Activated CD4-positive, alpha-beta T cell treated with anti-CD3 and anti-CD28 coated beads, Interleukin-2, amount 10 ng/mL, durations not matched to agents 7 days and 5 days (primary cell): ENCODE data around the gene ECSIT. TPM values are rescaled to one million over a fixed set of nuclear protein-coding genes. Genes with fewer than 3 reads are reported as not detected.
"Not testable (repeated sequence)": the region's sequence is repeated elsewhere in the genome, so short reads cannot be mapped to it uniquely, and the experiment has no call there.

Source experiments
- CTCF ChIA-PET: fragments of 350-600 bp; sonication (Branson Sonifier 250); formaldehyde crosslinking; loops from one replicate; lab custom pipeline; 2021; ENCODE audit warnings: antibody characterized with exemption; lab: Charles Lee
- POLR2A ChIA-PET: fragments of 350-600 bp; sonication (Branson Sonifier 250); formaldehyde crosslinking; loops from one replicate; lab custom pipeline; 2021; ENCODE audit warnings: antibody characterized with exemption; lab: Charles Lee
- DNase-seq: peaks from one replicate; pipeline ENCODE4 v3.0.0-alpha.2; 2020
- H3K27ac Mint-ChIP-seq: one replicate; pipeline ENCODE4 v1.8.0; 2021; ENCODE audit warnings: mild to moderate bottlenecking, moderate library complexity, mixed read lengths
- H3K27me3 Mint-ChIP-seq: one replicate; pipeline ENCODE4 v1.8.0; 2021; ENCODE audit warnings: mixed read lengths
- H3K36me3 Mint-ChIP-seq: one replicate; pipeline ENCODE4 v1.8.0; 2021; ENCODE audit warnings: low read depth, mixed read lengths
- H3K4me1 Mint-ChIP-seq: one replicate; pipeline ENCODE4 v1.8.0; 2021; ENCODE audit warnings: mixed read lengths
- H3K4me3 Mint-ChIP-seq: one replicate; pipeline ENCODE4 v1.8.0; 2021; ENCODE audit warnings: mild to moderate bottlenecking, moderate library complexity, mixed read lengths
- H3K9me3 Mint-ChIP-seq: one replicate; pipeline ENCODE4 v1.8.0; 2021; ENCODE audit warnings: mixed read lengths
- total RNA-seq, 2 experiments: library from RNA; stranded (reverse); gene quantifications; one replicate each; pipeline ENCODE4 v1.2.3, GENCODE V29; 2021

Gene ECSIT
- 10 to 100 TPM; 21.6 to 28.8 TPM for total RNA-seq

GRCh38 chr19:11528551-11529341, at the start of gene ECSIT:
TSS of gene ECSIT (minus strand) at chr19:11529134. CDS start at chr19:11519170, 9,964 bp downstream.
- Mint-ChIP-seq H3K9me3 (no peaks in the 10 kb centered on the region), H3K27ac (peak within 1 kb of the TSS; percentile 89), H3K27me3 (no peaks in the 10 kb centered on the region), H3K4me3 (peak within 1 kb of the TSS; percentile 90), H3K4me1 (peaks cover 22% of the 10 kb centered on the region), H3K36me3 (no peaks in the 10 kb centered on the region)
- DNase-seq = peak; percentile 95
- ChIA-PET POLR2A (no interaction called here), CTCF (interaction anchor here (0.6 to 1.6 kb wide), 5 partner anchors 10 to 146 kb away, joined by 3 to 5 read pairs (median 4); no protein-coding TSS in a partner anchor)

DNA sequence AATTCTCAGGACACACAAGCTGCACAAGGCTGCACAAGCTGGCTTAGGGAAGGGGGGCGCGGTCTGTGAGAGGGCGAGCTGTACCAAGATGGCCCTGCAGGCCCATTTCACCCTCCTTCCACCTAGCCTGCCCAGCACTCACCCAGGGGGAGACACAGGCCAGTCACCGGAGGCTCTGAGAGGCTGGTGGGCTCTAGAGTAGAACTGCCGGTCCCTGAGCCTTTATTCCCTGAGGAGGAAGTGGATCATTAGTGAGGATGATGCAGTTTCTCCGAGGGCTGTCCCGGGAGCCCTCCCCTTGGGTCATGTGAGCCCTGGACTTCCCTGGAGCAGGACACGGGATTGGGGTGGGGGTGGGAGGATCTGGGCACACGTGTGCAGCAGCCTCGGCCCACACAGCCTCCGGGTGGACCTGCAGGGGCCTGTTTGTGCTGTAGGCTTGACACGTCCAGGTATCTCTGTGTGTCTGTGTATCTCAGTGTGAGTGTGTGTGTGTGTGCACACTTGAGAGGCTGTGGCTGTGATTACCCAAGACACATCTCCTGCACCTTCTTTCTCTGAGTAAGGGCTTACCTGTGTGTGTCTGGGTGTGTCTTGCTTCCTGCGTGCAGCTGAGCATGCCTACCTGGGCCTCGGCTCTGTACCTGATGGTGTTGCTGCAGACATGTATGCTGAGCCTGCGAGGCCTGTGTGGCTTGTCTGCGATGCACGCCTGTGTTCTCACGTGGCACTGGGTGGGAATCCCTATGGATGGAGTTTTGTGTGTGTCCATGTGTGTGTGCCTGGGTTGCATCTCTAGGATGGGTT, 48.7 kb upstream of the ECSIT start, which contains the start of gene ACP5:
ACP5 (minus strand) TSS at position 195 of the 807 bp plus-strand sequence. CDS start 328 bp downstream, outside the sequence.
- no peaks in the 10 kb centered on the region for H3K9me3 Mint-ChIP-seq
- peak within 1 kb of the TSS; percentile 36 for H3K27ac Mint-ChIP-seq
- ChIA-PET POLR2A (no interaction called here), CTCF (interaction anchor here (0.5 to 2.5 kb wide), 3 partner anchors 9 to 141 kb away, joined by 3 to 10 read pairs (median 3); no protein-coding TSS in a partner anchor)
- peak within 1 kb of the TSS; percentile 71 for H3K4me3 Mint-ChIP-seq
- H3K36me3 Mint-ChIP-seq = peaks cover 2% of the 10 kb centered on the region
- peaks cover 35% of the 10 kb centered on the region for H3K4me1 Mint-ChIP-seq
- no peaks in the 10 kb centered on the region for H3K27me3 Mint-ChIP-seq
- DNase-seq = no peak

DNA sequence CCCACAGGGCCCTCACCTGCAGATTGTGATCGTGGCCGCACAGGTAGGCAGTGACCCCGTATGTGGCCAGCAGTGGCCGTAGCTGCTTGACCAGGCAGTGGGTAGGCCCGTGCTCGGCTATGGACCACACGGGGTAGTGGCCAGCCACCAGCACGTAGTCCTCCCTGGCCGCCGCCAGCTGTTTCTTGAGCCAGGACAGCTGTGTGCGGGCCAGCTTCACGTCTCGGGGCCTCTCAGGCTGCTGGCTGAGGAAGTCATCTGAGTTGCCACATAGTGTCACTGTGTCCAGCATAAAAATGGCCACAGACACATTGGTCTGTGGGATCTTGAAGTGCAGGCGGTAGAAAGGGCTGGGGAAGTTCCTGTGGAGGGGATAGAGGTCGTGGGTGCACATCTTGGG, 47.3 kb upstream of the ECSIT start:
- Mint-ChIP-seq H3K4me3 (no peak overlapping the region), H3K36me3 (peaks cover 2% of the 10 kb centered on the region), H3K9me3 (no peaks in the 10 kb centered on the region), H3K27ac (no peak overlapping the region), H3K4me1 (peaks cover 26% of the 10 kb centered on the region), H3K27me3 (no peaks in the 10 kb centered on the region)
- no peak for DNase-seq
- POLR2A ChIA-PET = no interaction called here
- CTCF ChIA-PET = interaction anchor here (0.6 to 2.5 kb wide), 5 partner anchors 12 to 713 kb away, joined by 3 to 8 read pairs (median 5); no protein-coding TSS in a partner anchor

DNA sequence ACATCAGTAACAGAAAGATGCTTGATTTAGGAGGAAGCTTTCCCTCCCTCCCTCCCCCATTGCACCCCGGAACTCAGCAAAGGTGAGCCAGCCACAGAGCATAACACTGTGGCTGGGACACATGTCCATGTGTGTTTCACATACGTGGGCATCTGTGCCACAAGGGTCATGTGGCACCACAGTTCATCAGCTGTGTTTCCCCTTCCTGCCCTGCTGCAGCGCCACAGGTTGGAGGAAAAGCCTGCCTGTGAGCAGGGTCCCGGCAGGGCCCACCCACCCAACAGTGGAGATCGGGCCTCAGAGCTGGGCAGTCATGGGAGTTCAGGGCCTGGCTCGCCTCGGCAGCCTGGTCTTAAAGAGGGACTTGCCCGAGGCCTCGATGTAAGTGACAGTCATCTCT, 45.8 kb upstream of the ECSIT start:
- ChIA-PET POLR2A (no interaction called here), CTCF (interaction anchor here (1.2 to 2.5 kb wide), 4 partner anchors 11 to 38 kb away, joined by 3 to 8 read pairs (median 4); no protein-coding TSS in a partner anchor)
- H3K27me3 Mint-ChIP-seq = no peaks in the 10 kb centered on the region
- H3K36me3 Mint-ChIP-seq = peaks cover 2% of the 10 kb centered on the region
- no peak overlapping the region for H3K27ac Mint-ChIP-seq
- DNase-seq = no peak
- no peaks in the 10 kb centered on the region for H3K9me3 Mint-ChIP-seq
- H3K4me3 Mint-ChIP-seq = no peak overlapping the region
- peaks cover 17% of the 10 kb centered on the region for H3K4me1 Mint-ChIP-seq

- H3K27ac Mint-ChIP-seq, H3K4me3 Mint-ChIP-seq, H3K27me3 Mint-ChIP-seq, H3K9me3 Mint-ChIP-seq, H3K36me3 Mint-ChIP-seq, POLR2A ChIA-PET, DNase-seq: not testable (repeated sequence)
- peaks cover 15% of the 10 kb centered on the region for H3K4me1 Mint-ChIP-seq
- CTCF ChIA-PET = interaction anchor here (0.9 to 2.5 kb wide), 3 partner anchors 13 to 19 kb away, joined by 3 to 8 read pairs (median 4); no protein-coding TSS in a partner anchor
These were observed 44.8 kb upstream of the ECSIT start for GRCh38 chr19:11573763-11574162.

DNA sequence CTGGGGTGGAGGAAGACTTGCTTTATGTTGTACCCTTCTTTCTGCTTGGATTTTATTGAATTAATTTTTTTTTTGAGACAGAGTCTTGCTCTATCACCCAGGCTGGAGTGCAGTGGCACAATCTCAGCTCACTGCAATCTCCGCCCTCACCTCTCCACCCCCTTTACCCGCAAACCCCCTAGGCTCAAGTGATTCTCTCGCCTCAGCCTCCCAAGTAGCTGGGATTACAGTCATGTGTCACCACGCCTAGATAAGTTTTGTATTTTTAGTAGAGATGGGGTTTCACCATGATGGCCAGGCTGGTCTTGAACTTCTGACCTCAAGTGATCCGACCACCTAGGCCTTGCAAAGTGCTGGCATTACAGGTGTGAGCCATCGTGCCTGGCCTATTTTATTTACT, 44.4 kb upstream of the ECSIT start:
- peaks cover 18% of the 10 kb centered on the region for H3K4me1 Mint-ChIP-seq
- DNase-seq, H3K27me3 Mint-ChIP-seq, H3K36me3 Mint-ChIP-seq, POLR2A ChIA-PET, H3K4me3 Mint-ChIP-seq, H3K9me3 Mint-ChIP-seq, H3K27ac Mint-ChIP-seq: not testable (repeated sequence)
- CTCF ChIA-PET = interaction anchor here (0.6 to 1.3 kb wide), 5 partner anchors 13 to 61 kb away, joined by 3 to 5 read pairs (median 3); partner anchors contain the start of gene ELOF1

- Mint-ChIP-seq H3K9me3 (no peaks in the 10 kb centered on the region), H3K4me1 (peaks cover 19% of the 10 kb centered on the region), H3K27ac (no peak overlapping the region), H3K36me3 (no peaks in the 10 kb centered on the region), H3K4me3 (no peak overlapping the region), H3K27me3 (no peaks in the 10 kb centered on the region)
- CTCF ChIA-PET = interaction anchor here (0.7 to 2.7 kb wide), 4 partner anchors 9 to 130 kb away, joined by 3 to 10 read pairs (median 3); no protein-coding TSS in a partner anchor
- no peak for DNase-seq
- POLR2A ChIA-PET = no interaction called here
These were observed 41.1 kb upstream of the ECSIT start for GRCh38 chr19:11570039-11570462.

DNA sequence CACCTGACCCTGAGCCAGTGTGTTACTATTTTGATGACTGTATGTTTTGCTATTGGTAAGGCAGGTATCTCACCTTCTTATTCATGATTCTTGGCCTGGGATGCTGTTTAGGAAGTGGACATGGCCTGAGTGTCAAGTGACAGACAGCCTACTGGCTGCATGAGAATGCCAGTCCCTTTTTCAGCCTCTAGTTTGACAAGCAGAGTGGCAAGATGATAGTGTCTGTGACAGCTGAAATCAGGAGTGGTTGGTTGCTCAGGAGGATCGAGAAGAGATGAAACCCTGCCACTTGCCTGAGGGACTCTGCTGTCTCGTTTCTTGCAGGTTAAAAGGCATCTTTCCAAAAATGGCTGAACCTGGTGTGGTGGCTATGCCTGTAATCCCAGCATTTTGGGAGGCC, 37.2 kb upstream of the ECSIT start:
- Mint-ChIP-seq H3K4me3 (no peak overlapping the region), H3K27ac (no peak overlapping the region), H3K36me3 (no peaks in the 10 kb centered on the region), H3K9me3 (no peaks in the 10 kb centered on the region), H3K27me3 (no peaks in the 10 kb centered on the region), H3K4me1 (peaks cover 17% of the 10 kb centered on the region)
- ChIA-PET POLR2A (no interaction called here), CTCF (no interaction called here)
- DNase-seq = no peak

DNA sequence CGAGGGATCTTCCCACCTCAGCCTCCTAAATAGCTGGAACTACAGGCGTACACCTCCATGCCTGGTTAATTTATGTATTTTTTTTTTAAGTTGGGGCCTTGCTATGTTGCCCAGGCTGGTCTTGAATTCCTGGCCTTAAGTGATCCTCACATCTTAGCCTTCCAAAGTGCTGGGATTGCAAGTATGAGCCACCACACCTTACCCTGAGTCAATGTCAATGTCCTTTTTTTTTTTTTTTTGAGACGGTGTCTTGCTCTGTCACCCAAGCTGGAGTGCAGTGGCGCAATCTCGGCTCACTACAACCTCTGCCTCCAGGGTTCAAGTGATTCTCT, 36.7 kb upstream of the ECSIT start:
- CTCF ChIA-PET, POLR2A ChIA-PET: not testable (repeated sequence)

DNA sequence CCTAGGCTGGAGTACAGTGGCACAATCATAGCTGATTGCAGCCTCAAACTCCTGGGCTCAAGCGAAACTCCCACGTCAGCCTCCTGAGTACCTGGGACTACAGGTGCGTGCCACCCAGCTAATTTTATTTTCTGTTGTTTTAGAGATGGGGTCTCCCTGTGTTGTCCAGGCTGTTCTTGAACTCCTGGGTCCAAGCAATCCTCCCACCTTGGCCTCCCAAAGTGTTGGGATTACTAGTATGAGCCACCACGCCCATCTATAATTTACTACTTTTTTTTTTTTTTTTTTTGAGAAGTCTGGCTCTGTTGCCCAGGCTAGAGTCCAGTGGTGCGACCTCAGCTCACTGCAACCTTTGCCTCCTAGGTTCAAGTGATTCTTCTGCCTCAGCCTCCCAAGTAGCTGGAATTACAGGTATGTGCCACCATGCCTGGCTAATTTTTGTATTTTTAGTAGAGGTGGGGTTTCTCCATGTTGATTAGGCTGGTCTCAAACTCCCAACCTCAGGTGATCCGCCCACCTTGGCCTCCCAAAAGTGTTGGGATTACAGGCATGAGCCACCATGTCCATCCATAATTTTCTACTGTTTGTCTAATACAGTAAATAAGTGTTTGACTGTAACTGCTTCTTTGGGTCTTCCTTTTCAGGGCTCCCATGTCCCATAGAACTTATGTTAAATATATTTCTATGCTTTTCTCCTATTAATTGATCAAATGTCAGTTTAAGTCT, 35.3 kb upstream of the ECSIT start:
- H3K36me3 Mint-ChIP-seq, POLR2A ChIA-PET, H3K9me3 Mint-ChIP-seq, DNase-seq, H3K27ac Mint-ChIP-seq, H3K4me3 Mint-ChIP-seq, H3K27me3 Mint-ChIP-seq: not testable (repeated sequence)
- CTCF ChIA-PET = interaction anchor here (1.1 kb wide), 1 partner anchor 11 kb away, joined by 3 read pairs; no protein-coding TSS in a partner anchor
- peaks cover 28% of the 10 kb centered on the region for H3K4me1 Mint-ChIP-seq

More for the DNA sequence above, 36.7 kb upstream of the ECSIT start:
- peaks cover 20% of the 10 kb centered on the region for H3K4me1 Mint-ChIP-seq
- not testable (repeated sequence) for H3K4me3 Mint-ChIP-seq, H3K27ac Mint-ChIP-seq, H3K9me3 Mint-ChIP-seq, DNase-seq, H3K27me3 Mint-ChIP-seq, H3K36me3 Mint-ChIP-seq

DNA sequence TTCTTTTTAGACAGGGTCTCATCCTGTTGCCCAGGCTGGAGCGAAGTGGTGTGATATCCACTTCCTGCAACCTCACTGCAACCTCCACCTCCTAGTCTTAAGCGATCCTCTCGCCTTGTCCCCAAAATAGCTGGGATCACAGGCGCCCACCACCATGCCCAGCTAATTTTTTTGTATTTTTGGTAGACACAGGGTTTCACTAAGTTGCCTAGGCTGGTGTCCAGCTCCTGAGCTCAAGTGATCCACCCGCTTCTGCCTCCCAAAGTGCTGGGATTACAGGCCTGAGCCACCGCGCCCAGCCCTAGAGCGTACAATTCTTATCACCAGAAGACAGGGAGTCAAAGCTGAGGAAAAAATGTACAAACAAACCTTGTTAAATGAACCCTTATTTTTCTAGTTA, 34.6 kb upstream of the ECSIT start:
- peaks cover 30% of the 10 kb centered on the region for H3K4me1 Mint-ChIP-seq
- no peak overlapping the region for H3K4me3 Mint-ChIP-seq
- ChIA-PET POLR2A (no interaction called here), CTCF (interaction anchor here (1.1 kb wide), 1 partner anchor 12 kb away, joined by 3 read pairs; no protein-coding TSS in a partner anchor)
- H3K27me3 Mint-ChIP-seq = no peaks in the 10 kb centered on the region
- no peaks in the 10 kb centered on the region for H3K9me3 Mint-ChIP-seq
- no peaks in the 10 kb centered on the region for H3K36me3 Mint-ChIP-seq
- DNase-seq = no peak
- no peak overlapping the region for H3K27ac Mint-ChIP-seq
